Measurements from ENCODE around the gene KCNQ2.

- TF ChIP-seq EP300 (IDR thresholded peaks at IDR 0.05) (no peak), CTCF (IDR thresholded peaks at IDR 0.05) (no peak), POLR2A (IDR thresholded peaks at IDR 0.05) (no peak)
Observed at GRCh38 chr20:63418617-63419016, 53.8 kb downstream of the KCNQ2 start.

Measured in stomach (tissue), 4 donors.